ENCODE results near the gene TSC22D2. TPM values are rescaled to one million over a fixed set of nuclear protein-coding genes. Genes with fewer than 3 reads are reported as not detected.

TSC22D2 gene
- total RNA-seq, 4 donors from 2014 or later: 13.2 to 19.5 (median 16.4) TPM

DNA sequence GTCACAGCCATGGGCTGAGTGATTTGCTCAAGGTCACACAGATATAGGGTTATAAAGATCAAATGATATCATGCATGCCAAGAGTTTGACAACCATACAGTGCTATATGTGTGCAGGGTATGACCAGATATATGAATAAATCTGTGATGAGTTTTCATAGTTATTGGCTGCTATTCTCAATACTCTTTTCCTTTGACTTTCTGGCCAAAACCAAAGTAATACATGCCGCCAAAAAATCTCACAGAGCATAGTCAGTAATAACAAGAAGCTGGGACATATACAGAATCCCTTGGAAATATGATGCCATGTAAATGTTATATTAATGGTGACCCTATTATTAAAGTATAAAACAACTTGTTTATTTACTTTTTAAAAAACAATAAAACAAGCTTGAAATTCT lies 11.6 kb upstream of the TSC22D2 start:
- DNase-seq (ENCODE audit: low spot score in 2 of 2): no peak
- H3K27ac ChIP-seq: no peak overlapping the region
- H3K27me3 ChIP-seq: no peaks in the 10 kb centered on the region
- no peak overlapping the region for H3K4me3 ChIP-seq
- 38% methylated on average over 1 of the region's 1 CpG for WGBS
- peaks cover 3% of the 10 kb centered on the region for H3K4me1 ChIP-seq
- H3K36me3 ChIP-seq: no peaks in the 10 kb centered on the region
- TF ChIP-seq POLR2AphosphoS5 (IDR thresholded peaks at IDR 0.05) (no peak), POLR2A (IDR thresholded peaks at IDR 0.05) (no peak), EP300 (IDR thresholded peaks at IDR 0.05) (no peak)
- TF ChIP-seq, protein P1, sequence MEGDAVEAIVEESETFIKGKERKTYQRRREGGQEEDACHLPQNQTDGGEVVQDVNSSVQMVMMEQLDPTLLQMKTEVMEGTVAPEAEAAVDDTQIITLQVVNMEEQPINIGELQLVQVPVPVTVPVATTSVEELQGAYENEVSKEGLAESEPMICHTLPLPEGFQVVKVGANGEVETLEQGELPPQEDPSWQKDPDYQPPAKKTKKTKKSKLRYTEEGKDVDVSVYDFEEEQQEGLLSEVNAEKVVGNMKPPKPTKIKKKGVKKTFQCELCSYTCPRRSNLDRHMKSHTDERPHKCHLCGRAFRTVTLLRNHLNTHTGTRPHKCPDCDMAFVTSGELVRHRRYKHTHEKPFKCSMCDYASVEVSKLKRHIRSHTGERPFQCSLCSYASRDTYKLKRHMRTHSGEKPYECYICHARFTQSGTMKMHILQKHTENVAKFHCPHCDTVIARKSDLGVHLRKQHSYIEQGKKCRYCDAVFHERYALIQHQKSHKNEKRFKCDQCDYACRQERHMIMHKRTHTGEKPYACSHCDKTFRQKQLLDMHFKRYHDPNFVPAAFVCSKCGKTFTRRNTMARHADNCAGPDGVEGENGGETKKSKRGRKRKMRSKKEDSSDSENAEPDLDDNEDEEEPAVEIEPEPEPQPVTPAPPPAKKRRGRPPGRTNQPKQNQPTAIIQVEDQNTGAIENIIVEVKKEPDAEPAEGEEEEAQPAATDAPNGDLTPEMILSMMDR (IDR thresholded peaks at IDR 0.05): no peak
- no peaks in the 10 kb centered on the region for H3K9me3 ChIP-seq

DNA sequence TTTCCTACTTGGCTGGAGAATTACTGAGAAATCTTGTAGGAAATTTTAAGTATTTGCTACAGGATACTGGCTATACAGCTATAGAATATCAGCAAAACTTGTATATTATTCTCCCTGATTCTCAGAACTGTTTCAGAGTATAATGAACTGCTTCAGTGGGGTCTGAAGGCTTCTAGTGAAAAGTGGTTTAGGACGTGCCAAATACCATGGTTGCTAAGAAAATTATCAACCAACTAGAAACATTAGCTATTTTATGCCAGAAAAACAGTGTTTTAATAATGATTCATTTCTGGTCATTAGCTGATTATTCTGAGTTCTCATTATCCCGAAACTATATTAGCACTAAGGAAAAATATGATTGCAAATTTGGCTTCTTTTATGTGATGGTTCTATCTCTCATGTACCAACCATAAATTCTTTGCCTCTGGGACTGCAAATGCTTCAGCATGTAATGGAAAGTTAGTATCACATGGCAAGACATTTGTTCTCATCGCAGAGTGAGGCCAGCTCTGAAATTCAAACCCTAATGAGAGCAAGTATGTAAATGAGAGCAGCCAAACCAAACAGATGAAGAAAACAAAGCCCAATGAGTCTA lies 11.0 kb upstream of the TSC22D2 start:
- Histone ChIP-seq H3K4me1 (peaks cover 3% of the 10 kb centered on the region), H3K27ac (no peak overlapping the region), H3K9me3 (no peaks in the 10 kb centered on the region), H3K27me3 (no peaks in the 10 kb centered on the region), H3K4me3 (no peak overlapping the region), H3K36me3 (no peaks in the 10 kb centered on the region)
- WGBS: 60% methylated on average over 3 of the region's 3 CpGs
- TF ChIP-seq, protein P1 (IDR thresholded peaks at IDR 0.05): no peak
- TF ChIP-seq POLR2AphosphoS5 (IDR thresholded peaks at IDR 0.05) (no peak), POLR2A (IDR thresholded peaks at IDR 0.05) (no peak), EP300 (IDR thresholded peaks at IDR 0.05) (no peak)
- DNase-seq (ENCODE audit: low spot score in 2 of 2): no peak

DNA sequence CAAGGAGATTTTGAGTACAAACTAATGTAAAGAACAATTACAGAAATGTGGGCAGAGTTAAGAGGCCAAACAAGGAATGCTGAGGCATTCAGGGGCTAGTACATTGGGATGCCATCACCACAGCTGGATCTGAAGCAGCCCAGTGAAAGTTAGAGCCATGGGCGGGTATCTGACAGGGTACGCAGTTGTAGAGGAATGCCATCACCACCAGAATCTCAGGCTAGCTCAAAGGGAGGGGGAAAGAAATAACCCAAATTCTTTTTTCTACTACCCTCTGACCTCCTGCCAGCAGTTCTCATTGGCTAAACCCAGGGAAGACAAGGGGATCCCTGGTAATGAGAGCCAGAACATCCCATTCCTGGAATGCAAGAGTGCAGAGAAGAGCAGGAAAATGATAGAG lies 9.0 kb upstream of the TSC22D2 start:
- Histone ChIP-seq H3K27ac (no peak overlapping the region), H3K4me3 (no peak overlapping the region), H3K4me1 (peaks cover 3% of the 10 kb centered on the region), H3K36me3 (no peaks in the 10 kb centered on the region), H3K27me3 (no peaks in the 10 kb centered on the region), H3K9me3 (no peaks in the 10 kb centered on the region)
- DNase-seq (ENCODE audit: low spot score in 2 of 2): no peak
- 95% methylated on average over 2 of the region's 2 CpGs for WGBS
- TF ChIP-seq EP300 (IDR thresholded peaks at IDR 0.05) (no peak), POLR2AphosphoS5 (IDR thresholded peaks at IDR 0.05) (no peak), POLR2A (IDR thresholded peaks at IDR 0.05) (no peak)
- TF ChIP-seq, protein P1 (IDR thresholded peaks at IDR 0.05): no peak

DNA sequence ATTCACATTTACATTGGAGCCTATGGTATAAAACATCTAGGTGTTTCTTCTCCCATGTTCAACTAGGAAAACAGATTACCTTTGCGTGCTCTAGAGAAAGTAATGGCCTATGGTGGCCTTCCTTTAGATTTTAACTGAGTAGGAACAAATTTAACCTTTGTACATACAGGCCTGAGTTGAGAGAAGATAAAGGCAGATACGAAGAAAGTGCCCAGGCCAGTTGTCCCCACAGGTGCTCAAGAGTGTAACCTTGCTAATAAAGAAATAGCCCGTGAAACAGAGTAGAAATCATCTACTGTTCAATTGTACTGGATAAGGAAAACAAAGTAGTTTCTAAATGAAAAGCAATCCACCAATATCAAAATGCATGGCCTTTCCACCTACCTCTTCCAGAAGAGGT lies 6.8 kb upstream of the TSC22D2 start:
- Histone ChIP-seq H3K4me1 (peaks cover 3% of the 10 kb centered on the region), H3K36me3 (no peaks in the 10 kb centered on the region), H3K4me3 (no peak overlapping the region), H3K27me3 (no peaks in the 10 kb centered on the region), H3K9me3 (no peaks in the 10 kb centered on the region), H3K27ac (no peak overlapping the region)
- TF ChIP-seq POLR2A (IDR thresholded peaks at IDR 0.05) (no peak), POLR2AphosphoS5 (IDR thresholded peaks at IDR 0.05) (no peak), EP300 (IDR thresholded peaks at IDR 0.05) (no peak)
- TF ChIP-seq, protein P1 (IDR thresholded peaks at IDR 0.05): no peak
- 97% methylated on average over 3 of the region's 3 CpGs for WGBS
- DNase-seq (ENCODE audit: low spot score in 2 of 2): no peak

DNA sequence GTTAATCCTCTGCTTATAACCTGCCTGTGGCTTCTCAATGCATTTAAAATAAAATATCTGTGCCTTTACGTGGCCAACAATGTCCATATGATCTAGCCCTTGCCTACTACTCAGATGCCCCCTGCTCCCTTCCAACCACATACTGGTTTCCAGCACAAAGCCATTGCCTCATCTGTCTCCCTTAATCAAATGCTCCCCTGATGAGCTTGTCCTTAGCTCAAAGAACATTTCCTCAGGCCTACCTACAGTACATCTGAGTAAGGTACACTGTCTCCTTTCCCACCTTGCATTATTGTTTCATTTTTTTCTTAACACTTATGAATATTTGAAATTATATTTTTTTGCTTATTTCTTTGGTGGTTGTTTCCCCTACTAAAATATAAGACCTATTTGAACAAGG lies 5.9 kb upstream of the TSC22D2 start:
- Histone ChIP-seq H3K9me3 (no peaks in the 10 kb centered on the region), H3K36me3 (no peaks in the 10 kb centered on the region), H3K27me3 (no peaks in the 10 kb centered on the region), H3K4me3 (no peak overlapping the region), H3K27ac (no peak overlapping the region), H3K4me1 (no peaks in the 10 kb centered on the region)
- no peak for DNase-seq (ENCODE audit: low spot score in 2 of 2)
- TF ChIP-seq POLR2A (IDR thresholded peaks at IDR 0.05) (no peak), POLR2AphosphoS5 (IDR thresholded peaks at IDR 0.05) (no peak), EP300 (IDR thresholded peaks at IDR 0.05) (no peak)
- TF ChIP-seq, protein P1 (IDR thresholded peaks at IDR 0.05): no peak
- 92% methylated on average over 1 of the region's 1 CpG for WGBS
